HG02588 (cell line): ENCODE data around the gene TSPAN6.

Source experiments
- ATAC-seq: cut with Tn5 transposase; IDR thresholded peaks from one replicate; pipeline ENCODE4 v1.9.1; 2021; ENCODE audit warnings: mild to moderate bottlenecking, moderate library complexity; ENCODE audit not compliant: unreplicated experiment

Gene TSPAN6

GRCh38 chrX:100591256-100592051 is 45.2 kb downstream of the TSPAN6 start:
- no peak for ATAC-seq

DNA sequence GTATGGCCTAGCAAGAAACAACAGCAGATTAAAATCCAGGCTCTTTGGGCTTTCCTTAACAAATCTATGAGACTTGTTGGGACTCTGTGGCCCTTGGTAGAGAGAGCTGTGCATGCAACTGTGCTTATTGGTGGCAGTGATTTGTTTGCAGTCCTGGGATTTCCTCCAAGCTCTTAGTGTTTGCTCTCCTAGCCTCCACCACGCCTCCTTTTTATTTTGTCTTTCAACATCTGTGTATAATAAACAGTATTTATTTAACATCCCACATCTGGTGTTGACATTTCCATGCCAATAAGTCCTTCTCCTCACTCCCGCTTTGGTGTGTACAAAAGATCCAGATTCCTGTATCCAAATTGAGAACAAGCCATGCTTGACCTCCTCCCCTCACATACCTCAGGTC is 48.7 kb downstream of the TSPAN6 start:
- ATAC-seq = no peak

- ATAC-seq = no peak
Observed at GRCh38 chrX:100586747-100587146, 49.9 kb downstream of the TSPAN6 start.

- ATAC-seq = no peak
Observed at GRCh38 chrX:100584611-100585010, 52.0 kb downstream of the TSPAN6 start, which contains the start of gene TNMD. TSS of gene TNMD (plus strand) at chrX:100584936. CDS start at chrX:100585019, 83 bp downstream.
